ENCODE data around the gene PCDH10.

- TF ChIP-seq CTCF (IDR thresholded peaks at IDR 0.05) (no peak), POLR2A (IDR thresholded peaks at IDR 0.05) (no peak), POLR2AphosphoS5 (IDR thresholded peaks at IDR 0.05) (no peak)
These were observed 24.3 kb upstream of the PCDH10 start for GRCh38 chr4:133124746-133125145.
